Adrenal gland (tissue), 5 donors: ENCODE data around the gene ETV6.

Experiments
- CTCF ChIP-seq, 6 experiments: fragments of 450-650 bp in 4 of 6; fragments of 200-600 bp in 2 of 6; sonication (generic) in 1 of 6; IDR thresholded peaks; 1 replicate in 5 of 6; 2 replicates in 1 of 6; pipeline versions ENCODE4 v1.5.1 to v1.8.0; 2016 to 2021; ENCODE audit warnings: antibody characterized with exemption in 6 of 6, mild to moderate bottlenecking in 2 of 6, moderate library complexity in 1 of 6
- POLR2A ChIP-seq, 2 donors: fragments of 450-650 bp; IDR thresholded peaks; one replicate each; pipeline ENCODE4 v1.6.1; 2017; ENCODE audit warnings: antibody characterized with exemption in 2 of 2, mild to moderate bottlenecking in 2 of 2, moderate library complexity in 1 of 2
- donor health status: DM: no; HTN: no; CAD: no.

GRCh38 chr12:11622876-11623281 is 26.6 kb upstream of the ETV6 start:
- TF ChIP-seq POLR2A (IDR thresholded peaks at IDR 0.05) (no peak), CTCF (IDR thresholded peaks at IDR 0.05) (no peak)
